Measurements from ENCODE around the gene RSPO1. TPM values are rescaled to one million over a fixed set of nuclear protein-coding genes. Genes with fewer than 3 reads are reported as not detected.

RSPO1 gene
- polyA plus RNA-seq, 1 donor (not counting 4 experiments of a cell fraction or from before 2014, with no cell fraction given): not detected

GRCh38 chr1:37641059-37641458, 6.4 kb upstream of the RSPO1 start:
- dilution Hi-C loops (cut with MboI; ENCODE audit: extremely low pct_ligation_motif_present, low sequenced_read_pairs): no loop called here
- Histone ChIP-seq H3K9ac (ENCODE audit: control insufficient read depth, extremely low read depth, insufficient read depth, low read length) (no peak overlapping the region), H3K9me3 (ENCODE audit: control insufficient read depth, low read depth, low read length) (no peaks in the 10 kb centered on the region), H3K4me3 (ENCODE audit: control insufficient read depth in 2 of 3, extremely low read depth in 1 of 3, insufficient read depth in 2 of 3, low read depth in 1 of 3, low read length in 3 of 3) (no peak overlapping the region), H4K20me1 (ENCODE audit: control insufficient read depth, extremely low read depth, insufficient read depth, low read length) (no peaks in the 10 kb centered on the region), H3K4me1 (ENCODE audit: control insufficient read depth, extremely low read depth, insufficient read depth, low read length) (no peaks in the 10 kb centered on the region), H2AFZ (ENCODE audit: control insufficient read depth, low read length) (no peak overlapping the region), H3K79me2 (ENCODE audit: control insufficient read depth, insufficient read depth, low read length) (no peaks in the 10 kb centered on the region), H3K9me1 (ENCODE audit: control insufficient read depth, extremely low read depth, insufficient read depth, low read length) (no peaks in the 10 kb centered on the region), H3K4me2 (ENCODE audit: control insufficient read depth, extremely low read depth, insufficient read depth, low read depth, low read length) (no peak overlapping the region), H3K27me3 (ENCODE audit: control insufficient read depth, extremely low read depth, insufficient read depth, low read length) (peaks cover 46% of the 10 kb centered on the region), H3K36me3 (ENCODE audit: control insufficient read depth in 2 of 2, extremely low read depth in 1 of 2, insufficient read depth in 2 of 2, low read length in 2 of 2) (no peaks in the 10 kb centered on the region), H3K27ac (ENCODE audit: control insufficient read depth, insufficient read depth, low read length) (no peak overlapping the region)
- TF ChIP-seq EZH2 (IDR thresholded peaks at IDR 0.05; ENCODE audit: low read length) (no peak), CTCF (optimal IDR thresholded peaks at IDR 0.05 in 1 of 3, IDR thresholded peaks at IDR 0.05 in 1 of 3, conservative IDR thresholded peaks at IDR 0.05 in 1 of 3; ENCODE audit: extremely low read depth in 1 of 3, insufficient read depth in 2 of 3, low read length in 3 of 3) (no peak)
- no peak for DNase-seq (ENCODE audit: low read depth, low spot score)
- FAIRE-seq: no peak

- no peak for TF ChIP-seq EZH2 (IDR thresholded peaks at IDR 0.05; ENCODE audit: low read length)
- TF ChIP-seq CTCF (optimal IDR thresholded peaks at IDR 0.05 in 1 of 3, IDR thresholded peaks at IDR 0.05 in 1 of 3, conservative IDR thresholded peaks at IDR 0.05 in 1 of 3; ENCODE audit: extremely low read depth in 1 of 3, insufficient read depth in 2 of 3, low read length in 3 of 3): no peak
- H3K9me3 ChIP-seq (ENCODE audit: control insufficient read depth, low read depth, low read length): no peaks in the 10 kb centered on the region
- H2AFZ ChIP-seq (ENCODE audit: control insufficient read depth, low read length): no peak overlapping the region
- H3K27me3 ChIP-seq (ENCODE audit: control insufficient read depth, extremely low read depth, insufficient read depth, low read length): peaks cover 71% of the 10 kb centered on the region
- no peaks in the 10 kb centered on the region for H3K9me1 ChIP-seq (ENCODE audit: control insufficient read depth, extremely low read depth, insufficient read depth, low read length)
- no peak for FAIRE-seq
- H3K9ac ChIP-seq (ENCODE audit: control insufficient read depth, extremely low read depth, insufficient read depth, low read length): no peak overlapping the region
- H3K4me1 ChIP-seq (ENCODE audit: control insufficient read depth, extremely low read depth, insufficient read depth, low read length): no peaks in the 10 kb centered on the region
- dilution Hi-C loops (cut with MboI; ENCODE audit: extremely low pct_ligation_motif_present, low sequenced_read_pairs): no loop called here
- no peak overlapping the region for H3K4me3 ChIP-seq (ENCODE audit: control insufficient read depth in 2 of 3, extremely low read depth in 1 of 3, insufficient read depth in 2 of 3, low read depth in 1 of 3, low read length in 3 of 3)
- DNase-seq (ENCODE audit: low read depth, low spot score): no peak
- no peaks in the 10 kb centered on the region for H3K79me2 ChIP-seq (ENCODE audit: control insufficient read depth, insufficient read depth, low read length)
- H3K36me3 ChIP-seq (ENCODE audit: control insufficient read depth in 2 of 2, extremely low read depth in 1 of 2, insufficient read depth in 2 of 2, low read length in 2 of 2): no peaks in the 10 kb centered on the region
- H3K4me2 ChIP-seq (ENCODE audit: control insufficient read depth, extremely low read depth, insufficient read depth, low read depth, low read length): no peak overlapping the region
- H4K20me1 ChIP-seq (ENCODE audit: control insufficient read depth, extremely low read depth, insufficient read depth, low read length): no peaks in the 10 kb centered on the region
- no peak overlapping the region for H3K27ac ChIP-seq (ENCODE audit: control insufficient read depth, insufficient read depth, low read length)
Observed at GRCh38 chr1:37636435-37636834, 1.7 kb upstream of the RSPO1 start.

All from keratinocyte (primary cell).